GM19025 (cell line): ENCODE measurements around the gene ZNRF4.

Experiments
- ATAC-seq: cut with Tn5 transposase; IDR thresholded peaks from one replicate; pipeline ENCODE4 v1.9.1; 2021; ENCODE audit warnings: mild to moderate bottlenecking, low read depth, moderate library complexity; ENCODE audit not compliant: unreplicated experiment

ZNRF4 gene

DNA sequence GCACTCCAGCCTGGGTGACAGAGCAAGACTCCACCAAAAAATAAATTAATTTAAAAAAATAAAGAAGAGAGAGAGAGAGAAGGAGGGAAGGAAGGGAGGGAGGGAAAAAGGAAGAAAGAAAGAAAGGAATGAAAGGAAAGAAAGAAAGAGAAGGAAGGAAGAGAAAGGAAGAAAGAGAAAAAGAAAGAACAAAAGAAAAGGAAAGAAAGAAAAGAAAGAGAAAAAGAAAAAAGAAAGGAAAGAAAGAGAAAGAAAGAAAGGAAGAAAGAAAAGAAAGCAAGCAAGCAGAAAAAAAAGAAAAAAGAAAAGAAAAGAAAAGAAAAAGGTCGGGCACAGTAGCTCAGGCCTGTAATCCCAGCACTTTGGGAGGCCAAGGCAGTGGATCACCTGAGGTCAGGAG is 14.9 kb upstream of the ZNRF4 start:
- ATAC-seq = no peak

DNA sequence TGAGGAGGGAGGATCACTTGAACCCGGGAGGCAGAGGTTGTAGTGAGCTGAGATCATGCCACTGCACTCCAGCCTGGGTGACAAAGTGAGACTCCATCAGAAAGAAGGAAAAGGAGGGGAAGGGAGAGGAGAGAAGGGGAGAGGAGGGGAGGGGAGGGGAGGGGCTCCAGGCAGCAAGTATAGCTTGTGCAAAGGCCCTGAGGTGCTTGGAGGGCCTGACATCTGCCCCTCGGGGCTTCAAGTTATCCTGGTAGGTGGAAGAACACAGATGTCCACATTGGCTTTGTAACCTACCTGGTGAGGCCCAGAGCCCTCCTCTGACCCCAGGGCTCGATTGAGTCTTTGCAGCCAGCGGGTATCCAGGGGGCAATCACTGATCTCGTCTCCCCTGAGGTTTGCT is 11.5 kb upstream of the ZNRF4 start:
- no peak for ATAC-seq

DNA sequence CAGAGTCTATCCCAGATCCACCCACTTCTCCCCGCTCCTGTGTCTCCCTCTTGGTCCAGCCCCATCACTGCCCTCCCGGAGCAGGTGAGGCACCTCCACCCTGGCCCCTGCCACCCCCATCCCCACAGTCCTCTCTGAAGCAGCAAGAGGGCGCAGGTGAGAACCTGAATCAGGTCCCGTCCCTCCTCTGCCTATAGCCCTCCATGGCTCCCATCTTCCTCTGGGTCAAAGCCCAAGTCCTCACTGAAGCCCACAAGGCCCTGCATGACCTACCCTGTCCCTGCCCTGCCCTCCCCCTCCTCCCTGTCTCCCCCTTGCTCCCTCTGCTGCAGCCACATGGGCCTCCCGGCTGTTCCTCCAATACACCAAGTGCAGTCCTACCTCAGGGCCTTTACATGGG is 10.8 kb upstream of the ZNRF4 start:
- no peak for ATAC-seq

DNA sequence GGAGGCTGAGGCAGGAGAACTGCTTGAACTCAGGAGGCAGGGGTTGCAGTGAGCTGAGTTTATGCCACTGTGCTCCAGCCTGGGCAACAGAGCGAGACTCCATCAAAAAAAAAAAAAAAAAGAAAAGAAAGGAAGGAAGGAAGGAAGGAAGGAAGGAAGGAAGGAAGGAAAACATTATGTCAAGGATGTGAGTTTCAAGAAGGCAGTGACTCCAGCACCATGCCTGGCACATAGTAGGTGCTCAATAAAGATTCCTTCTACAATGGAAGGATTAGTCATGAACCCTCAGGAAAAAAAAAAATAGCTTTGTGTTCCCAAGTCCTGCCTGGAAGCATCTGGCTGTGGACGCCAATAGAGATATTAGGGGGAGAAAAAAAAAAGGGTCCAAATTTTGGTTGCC is 10.1 kb upstream of the ZNRF4 start:
- ATAC-seq = no peak

DNA sequence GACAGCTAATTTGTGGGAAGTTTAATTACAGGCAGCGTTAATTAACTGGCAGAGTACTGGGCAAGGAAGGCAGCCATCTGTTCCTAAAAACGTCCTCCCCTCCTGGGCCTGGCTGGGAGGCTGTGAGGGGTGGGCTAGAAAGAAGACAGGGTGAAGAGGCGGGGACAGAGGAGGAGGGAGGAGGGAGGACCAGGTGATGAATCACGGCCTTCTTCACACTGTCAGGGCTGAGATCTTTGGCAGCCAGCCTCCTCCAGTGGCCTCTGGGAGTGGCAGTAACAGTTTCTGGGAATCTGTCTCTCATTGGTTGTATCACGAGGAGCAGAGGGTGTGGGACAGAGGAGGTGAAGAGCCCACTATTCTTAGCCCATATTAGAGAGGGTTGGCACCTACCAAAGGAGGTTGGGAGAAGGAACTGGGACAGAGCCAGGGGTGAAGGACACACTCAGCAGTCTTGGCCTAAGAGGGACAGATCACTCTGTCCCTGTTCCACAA is 9.6 kb upstream of the ZNRF4 start:
- no peak for ATAC-seq

DNA sequence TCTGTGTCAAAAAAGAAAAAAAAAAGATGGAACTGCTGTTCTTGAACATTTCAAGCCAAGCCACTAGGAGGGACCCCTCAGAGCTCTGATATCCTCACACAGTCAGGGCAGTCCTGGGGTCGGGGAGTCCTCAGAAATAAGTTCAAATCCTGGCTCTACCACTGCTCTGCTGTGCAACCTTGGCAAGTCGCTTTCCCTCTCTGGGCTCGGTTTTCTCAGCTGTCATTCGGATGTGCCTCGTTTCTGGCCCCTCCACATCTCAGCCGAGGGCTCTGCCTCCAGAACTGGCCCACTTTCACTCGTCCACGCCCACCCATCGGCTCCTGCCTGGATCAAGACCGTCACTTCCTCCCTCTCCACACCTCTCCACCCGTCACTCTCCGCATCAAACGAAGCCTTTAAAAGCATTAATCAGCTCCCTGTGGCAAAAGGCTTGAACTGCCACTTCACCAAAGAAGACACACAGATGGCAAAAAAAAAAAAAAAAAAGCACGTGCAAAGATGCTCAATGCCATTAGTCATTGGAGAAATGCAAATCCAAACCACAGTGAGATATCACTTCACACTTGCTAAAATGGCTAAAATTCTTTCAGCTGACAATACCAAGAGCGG is 7.4 kb upstream of the ZNRF4 start:
- no peak for ATAC-seq

DNA sequence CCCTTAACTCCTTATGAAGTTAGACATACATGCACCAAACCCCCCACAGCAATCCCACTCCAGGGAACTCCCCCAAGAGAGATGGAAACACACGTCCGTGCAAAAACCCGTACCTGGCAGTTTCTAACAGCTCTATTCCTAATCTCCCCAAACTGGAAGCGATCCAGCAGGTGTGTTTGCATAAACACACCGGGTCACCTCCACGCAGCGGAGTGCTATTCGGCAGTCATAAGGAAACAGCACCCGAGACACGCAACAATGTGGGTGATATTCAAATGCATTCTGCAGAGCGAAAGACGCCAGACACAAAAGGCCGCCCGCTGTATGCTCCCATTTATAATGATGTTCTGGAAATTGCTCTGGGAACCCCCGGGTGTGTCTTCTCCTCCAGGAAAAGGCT is 6.8 kb upstream of the ZNRF4 start:
- no peak for ATAC-seq

DNA sequence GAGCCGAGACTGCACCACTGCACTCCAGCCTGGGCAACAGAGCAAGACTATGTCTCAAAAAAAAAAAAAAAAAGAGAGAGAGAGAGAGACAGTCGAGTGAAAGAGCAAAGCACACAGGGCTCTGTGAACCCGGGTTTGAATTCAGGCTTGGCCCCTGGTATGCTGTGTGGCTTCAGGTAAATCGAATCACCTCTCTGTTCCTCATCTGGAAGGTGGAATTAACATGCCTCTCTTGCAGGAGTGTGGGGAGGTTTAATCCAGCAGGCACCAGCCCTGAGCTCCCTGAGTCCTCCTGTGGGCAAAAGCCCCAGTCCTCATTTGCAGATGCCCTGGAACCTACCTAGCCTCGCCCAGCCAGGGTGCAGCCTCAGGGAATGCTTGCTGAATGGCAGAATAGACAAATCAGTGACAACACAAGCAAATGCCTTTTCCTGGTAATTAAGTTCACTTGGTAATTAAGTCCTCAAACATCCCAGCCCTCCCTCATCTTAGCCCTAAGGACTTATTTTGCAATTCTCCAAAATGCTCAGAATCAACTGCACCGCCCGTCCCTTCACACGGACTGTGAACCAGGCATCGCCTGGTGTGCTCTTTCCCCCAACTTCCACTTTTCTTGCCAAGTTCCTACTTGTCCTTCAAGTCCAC is 4.6 kb upstream of the ZNRF4 start:
- ATAC-seq = no peak

DNA sequence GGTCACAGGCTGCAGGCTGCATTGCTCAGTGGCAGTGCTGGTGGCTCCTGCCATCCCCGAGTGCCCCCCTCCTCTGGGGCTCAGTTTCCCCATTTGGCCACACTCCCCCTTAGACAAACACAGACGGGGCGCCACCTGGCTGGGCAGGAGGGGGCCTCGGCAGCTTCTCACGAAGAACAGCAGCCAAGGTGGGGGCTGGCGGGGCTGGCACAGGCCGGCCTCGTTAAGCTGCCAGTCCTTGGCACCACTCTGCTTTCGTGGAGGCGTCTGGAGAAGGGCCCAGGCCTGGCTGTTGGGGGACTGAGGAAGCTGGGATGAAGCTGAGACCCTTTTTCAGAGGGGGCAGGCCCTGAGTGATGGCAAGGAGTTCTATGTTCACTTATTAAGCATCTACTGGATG is 3.7 kb upstream of the ZNRF4 start:
- ATAC-seq = no peak

DNA sequence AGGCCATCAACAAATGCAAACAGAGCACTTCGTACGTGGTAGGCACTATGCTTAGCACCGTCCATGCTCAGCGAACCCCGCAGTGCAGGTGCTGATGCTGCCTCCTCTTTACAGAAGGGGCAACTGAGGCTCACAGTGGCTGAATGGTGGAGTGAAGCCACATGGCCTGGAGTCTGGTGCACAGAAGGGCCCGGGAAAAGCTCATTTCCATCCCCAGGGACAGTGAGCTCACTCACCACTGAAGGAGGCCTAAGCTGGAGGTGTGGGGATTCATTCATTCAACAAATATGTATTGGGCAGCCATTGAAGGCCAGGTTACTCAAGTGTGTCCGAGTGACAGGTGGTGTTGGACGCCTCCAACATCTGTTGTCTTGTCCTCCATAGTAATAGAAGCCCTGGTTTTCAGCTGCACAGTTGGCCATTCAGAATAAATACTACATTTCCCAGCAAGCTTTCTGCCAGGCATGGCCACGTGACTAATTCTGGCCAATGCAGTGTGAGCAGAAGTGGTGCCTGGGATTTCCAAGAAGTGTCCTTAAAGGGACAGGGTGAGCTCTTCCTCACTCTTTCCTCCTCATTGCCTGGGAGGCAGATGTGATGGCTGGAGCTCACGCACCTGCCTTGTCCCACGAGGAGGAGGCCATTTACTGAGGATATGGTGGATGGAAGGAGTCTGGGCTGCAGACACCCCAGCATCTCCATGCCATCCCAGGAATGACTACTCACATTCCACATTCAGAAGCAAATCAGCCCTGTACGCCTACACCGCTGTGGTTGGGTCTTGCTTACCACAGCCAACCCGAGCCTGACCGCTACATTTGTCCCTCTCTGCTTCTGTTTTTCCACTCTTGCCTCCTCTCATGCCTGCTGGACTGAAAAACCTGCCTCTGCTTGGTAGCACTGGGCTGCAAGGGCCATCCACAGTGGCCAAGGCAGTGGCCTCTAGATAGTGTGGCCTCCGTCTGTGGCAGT is 2.3 kb upstream of the ZNRF4 start:
- ATAC-seq = no peak

DNA sequence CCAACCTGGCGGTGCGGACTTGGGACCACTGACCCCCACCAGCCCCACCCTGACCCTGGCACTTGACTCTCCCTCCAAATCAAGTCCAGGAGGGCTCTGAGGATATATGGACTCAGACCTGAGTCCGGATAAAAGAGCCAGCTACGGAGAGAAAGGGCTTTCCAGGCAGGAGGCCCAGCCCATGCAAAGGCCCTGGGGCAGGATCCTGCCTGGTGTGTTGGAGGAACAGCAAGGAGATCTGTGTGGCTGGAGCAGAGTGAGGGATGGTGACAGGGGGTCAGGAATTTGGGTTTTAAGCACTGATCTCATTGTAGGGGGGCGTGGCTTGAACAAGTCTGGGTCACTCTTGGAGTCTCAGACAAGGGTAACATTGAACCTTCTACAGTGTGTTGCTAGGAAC is 474 bp upstream of the ZNRF4 start:
- no peak for ATAC-seq

DNA sequence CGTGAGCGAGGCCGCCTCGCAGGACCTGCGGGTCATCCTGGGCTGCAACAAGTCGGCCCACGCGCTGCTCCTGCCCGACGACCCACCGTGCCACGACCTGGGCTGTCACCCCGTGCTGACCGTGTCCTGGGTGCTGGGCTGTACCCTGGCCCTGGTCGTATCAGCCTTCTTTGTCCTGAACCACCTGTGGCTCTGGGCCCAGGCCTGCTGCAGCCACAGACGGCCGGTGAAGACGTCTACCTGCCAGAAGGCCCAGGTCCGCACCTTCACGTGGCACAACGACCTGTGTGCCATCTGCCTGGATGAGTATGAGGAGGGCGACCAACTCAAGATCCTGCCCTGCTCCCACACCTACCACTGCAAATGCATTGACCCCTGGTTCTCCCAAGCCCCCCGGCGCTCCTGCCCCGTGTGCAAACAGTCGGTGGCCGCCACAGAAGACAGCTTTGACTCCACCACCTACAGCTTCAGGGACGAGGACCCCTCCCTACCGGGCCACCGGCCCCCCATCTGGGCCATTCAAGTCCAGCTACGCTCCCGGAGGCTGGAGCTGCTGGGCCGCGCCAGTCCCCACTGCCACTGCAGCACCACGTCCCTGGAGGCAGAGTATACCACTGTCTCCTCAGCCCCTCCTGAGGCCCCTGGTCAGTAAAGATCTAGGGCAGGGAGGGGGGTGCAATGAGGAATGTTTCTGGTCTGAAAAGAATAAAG is 1.1 kb downstream of the ZNRF4 start:
- no peak for ATAC-seq

DNA sequence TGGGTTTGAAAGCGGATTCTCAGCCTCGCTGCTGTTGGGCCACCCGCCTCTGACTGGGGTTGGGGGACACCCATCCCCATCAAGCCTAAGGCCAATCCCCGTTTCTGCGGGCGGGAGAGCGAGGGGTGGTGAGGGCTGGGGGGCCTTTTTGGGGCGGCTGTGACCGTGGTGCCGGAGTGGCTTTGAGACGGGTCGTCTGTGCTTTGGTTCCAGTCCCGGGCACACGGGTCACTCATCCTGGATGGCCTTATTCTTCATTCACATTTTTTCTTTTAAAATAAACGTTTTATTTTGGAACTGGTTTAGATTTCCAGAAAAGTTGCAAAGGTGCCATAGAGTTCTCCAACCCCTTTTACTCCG is 1.6 kb downstream of the ZNRF4 start:
- no peak for ATAC-seq

DNA sequence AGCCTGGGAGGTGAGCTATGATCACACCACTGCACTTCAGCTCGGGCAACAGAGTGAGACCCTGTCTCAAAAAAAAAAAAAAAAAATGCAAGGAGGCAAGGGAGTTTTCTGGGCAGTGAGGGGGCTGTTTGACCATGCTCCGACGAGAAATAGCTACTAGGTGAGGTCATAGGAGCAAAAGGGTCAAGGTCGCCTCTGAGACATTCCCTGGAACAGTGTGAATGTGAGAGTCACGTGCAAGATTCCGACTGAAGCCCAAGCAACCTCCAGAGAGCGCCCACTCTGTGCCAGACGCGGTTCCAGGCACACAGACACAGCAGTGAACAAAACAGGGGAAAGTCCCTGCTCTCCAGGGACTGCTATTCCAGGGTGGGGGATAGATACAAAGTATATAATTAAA is 2.5 kb downstream of the ZNRF4 start:
- no peak for ATAC-seq

DNA sequence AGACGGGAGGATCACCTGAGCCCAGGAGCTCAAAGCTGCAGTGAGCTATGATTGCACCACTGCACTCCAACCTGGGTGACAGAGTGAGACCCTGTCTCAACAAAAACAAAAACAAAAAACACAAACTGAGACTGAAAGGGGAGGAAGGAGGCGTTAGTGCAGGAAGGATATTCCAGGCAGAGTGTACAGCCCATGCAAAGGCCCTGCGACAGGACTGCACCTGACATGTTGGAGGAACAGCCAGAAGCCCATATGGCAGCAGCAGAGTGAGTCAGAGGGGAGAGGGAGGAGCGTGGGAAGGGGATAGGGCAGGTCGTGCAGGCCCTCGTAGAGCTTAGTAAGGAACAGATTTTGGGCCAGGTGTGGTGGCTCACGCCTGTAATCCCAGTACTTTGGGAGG is 3.2 kb downstream of the ZNRF4 start:
- ATAC-seq = no peak

DNA sequence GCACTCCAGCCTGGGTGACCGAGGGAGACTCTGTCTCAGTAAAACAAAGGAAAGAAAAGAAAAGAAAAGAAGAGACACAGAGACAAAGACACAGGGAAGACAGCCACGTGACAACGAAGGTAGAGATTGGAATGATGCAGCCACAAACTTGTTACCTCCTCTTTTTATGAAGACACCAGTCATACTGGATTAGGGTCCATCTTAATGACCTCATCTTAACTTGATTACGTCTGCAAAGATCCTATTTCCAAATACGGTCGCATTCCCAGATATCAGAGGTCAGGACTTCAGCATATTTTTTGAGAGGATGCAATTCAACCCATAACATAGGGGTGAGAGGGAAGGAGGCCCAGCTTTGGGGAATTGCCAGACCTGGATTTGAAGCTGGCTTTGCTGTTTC is 4.1 kb downstream of the ZNRF4 start:
- no peak for ATAC-seq

DNA sequence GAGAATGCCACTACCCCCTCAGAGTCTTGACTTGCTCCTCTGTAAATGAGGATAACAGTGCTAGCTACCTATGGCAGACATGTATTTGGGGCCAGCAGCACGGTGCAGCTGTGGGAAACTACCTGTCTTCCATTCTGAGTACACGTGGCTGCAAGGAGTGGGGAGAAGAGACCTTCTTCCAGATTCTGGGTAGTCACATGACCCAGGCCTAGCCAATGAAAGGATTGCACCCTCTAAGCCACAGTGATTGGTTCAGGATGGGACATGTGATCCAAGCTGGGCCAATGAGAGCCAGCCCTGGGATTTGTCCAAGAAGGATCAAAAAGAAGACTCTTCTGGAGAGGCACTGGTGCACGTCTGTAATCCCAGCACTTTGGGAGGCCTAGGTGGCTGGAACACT is 5.5 kb downstream of the ZNRF4 start:
- ATAC-seq = no peak

DNA sequence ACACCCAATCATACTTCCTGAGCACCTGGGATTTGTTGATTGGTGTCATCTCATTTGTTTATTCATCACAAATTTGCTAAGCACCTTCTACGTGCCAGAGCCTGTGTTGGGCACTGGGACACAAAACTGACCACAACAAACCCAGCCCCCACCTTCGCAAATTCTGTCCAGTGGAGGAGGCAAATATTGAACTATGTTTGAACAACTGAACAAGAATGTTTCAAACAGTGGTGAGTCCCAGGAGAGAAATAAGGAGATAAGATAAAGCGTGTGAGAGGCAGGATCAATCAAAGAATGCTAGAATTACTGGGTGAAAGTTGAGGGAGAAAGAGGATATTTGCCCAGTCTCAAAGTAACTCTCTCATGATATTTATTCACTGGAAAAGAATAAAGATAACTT is 8.7 kb downstream of the ZNRF4 start:
- no peak for ATAC-seq

DNA sequence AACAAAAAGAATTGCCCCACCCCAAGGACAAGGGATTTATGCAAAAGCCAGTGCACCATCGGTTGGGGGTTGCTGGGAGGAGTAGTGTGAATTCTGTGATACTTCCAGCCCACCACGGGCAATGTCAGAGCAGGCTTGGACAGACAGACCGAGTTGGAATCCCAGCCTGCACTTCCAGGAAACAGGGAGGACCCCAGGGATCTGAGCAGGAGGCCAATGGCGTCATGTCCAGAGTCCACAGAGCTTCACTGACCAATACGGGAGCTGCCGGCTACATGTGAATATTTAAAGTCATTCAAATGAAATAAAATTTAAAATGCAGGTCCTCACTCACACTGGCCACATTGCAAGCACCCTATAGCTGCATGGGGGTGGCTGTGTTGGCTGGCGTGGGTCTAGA is 10.9 kb downstream of the ZNRF4 start:
- ATAC-seq = no peak

DNA sequence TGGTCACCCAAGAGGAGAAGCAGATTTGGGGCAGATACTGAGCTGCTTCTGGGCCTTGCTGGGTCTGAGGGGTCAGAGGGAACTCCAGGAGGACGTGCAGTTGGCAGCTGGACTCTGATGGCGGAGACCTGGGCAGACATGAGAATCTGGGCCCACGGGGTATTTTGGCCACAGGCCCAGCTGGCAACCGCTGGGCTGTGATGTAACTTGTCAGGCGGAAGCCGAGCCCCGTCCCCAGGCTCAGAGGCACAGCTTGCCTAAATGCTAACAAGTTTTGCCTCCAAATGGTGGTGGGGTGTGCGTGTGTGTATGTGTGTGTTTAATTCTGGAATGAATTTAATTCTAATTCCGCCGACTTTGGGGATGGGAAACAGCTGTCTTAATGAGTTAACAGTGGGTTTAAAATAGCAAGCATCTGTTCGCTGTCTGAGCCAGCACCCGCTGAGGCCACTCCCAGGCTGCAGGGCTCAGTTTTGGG is 11.6 kb downstream of the ZNRF4 start:
- ATAC-seq = no peak

DNA sequence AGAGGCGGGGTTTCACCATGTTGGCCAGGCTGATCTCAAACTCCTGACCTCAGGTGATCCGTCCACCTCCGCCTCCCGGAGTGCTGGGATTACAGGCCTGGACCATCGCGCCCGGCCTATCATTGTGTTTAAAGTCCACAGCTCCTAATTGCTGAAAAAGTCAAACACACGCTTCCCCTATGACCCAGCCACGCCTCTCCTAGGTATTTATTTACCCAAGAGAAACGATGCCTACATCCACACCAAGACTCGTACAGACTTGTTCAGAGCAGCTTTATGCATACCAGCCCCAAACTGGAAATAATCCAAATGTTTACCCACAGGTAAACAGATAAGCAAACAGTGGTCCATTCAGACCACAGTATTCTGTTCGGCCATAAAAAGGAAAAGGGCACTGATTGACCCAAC is 15.1 kb downstream of the ZNRF4 start:
- ATAC-seq = no peak
